ENCODE data around the gene VIPR2. TPM values are rescaled to one million over a fixed set of nuclear protein-coding genes. Genes with fewer than 3 reads are reported as not detected.

Gene VIPR2
- total and polyA plus RNA-seq, 8 donors, result 0.28 to 0.80 (median 0.44) TPM

- H3K27me3 ChIP-seq, result peaks cover 0 to 19% of the 10 kb centered on the region in 2 donors
- no peaks in the 10 kb centered on the region for H3K4me1 ChIP-seq
- peaks cover 0 to 5% of the 10 kb centered on the region in 2 donors for H3K9me3 ChIP-seq
- DNase-seq, result peak in 2 of 4 donors; percentile 30 to 78
- no peak overlapping the region for H3K4me3 ChIP-seq
- intact Hi-C loops (cut with DNase I), result no loop called here
- ATAC-seq, result no peak
- no peak for TF ChIP-seq CTCF (IDR thresholded peaks at IDR 0.05)
- no peak overlapping the region for H3K27ac ChIP-seq
- no peaks in the 10 kb centered on the region for H3K36me3 ChIP-seq
Measured at GRCh38 chr7:159022238-159022993, 122.3 kb downstream of the VIPR2 start.

GRCh38 chr7:159020987-159021386 is 123.7 kb downstream of the VIPR2 start:
- Histone ChIP-seq H3K27ac (no peak overlapping the region), H3K27me3 (peaks cover 0 to 4% of the 10 kb centered on the region in 2 donors), H3K36me3 (no peaks in the 10 kb centered on the region), H3K9me3 (peaks cover 0 to 5% of the 10 kb centered on the region in 2 donors), H3K4me3 (no peak overlapping the region), H3K4me1 (no peaks in the 10 kb centered on the region)
- ATAC-seq (no peak), DNase-seq (no peak)
- intact Hi-C loops (cut with DNase I), result no loop called here
- TF ChIP-seq CTCF (IDR thresholded peaks at IDR 0.05), result no peak

GRCh38 chr7:159019111-159019510 is 125.6 kb downstream of the VIPR2 start:
- Histone ChIP-seq H3K27ac (no peak overlapping the region), H3K36me3 (no peaks in the 10 kb centered on the region), H3K9me3 (peaks cover 0 to 5% of the 10 kb centered on the region in 2 donors), H3K27me3 (no peaks in the 10 kb centered on the region), H3K4me3 (no peak overlapping the region), H3K4me1 (peaks cover 0 to 2% of the 10 kb centered on the region in 2 donors)
- DNase-seq (no peak), ATAC-seq (no peak)
- no peak for TF ChIP-seq CTCF (IDR thresholded peaks at IDR 0.05)
- intact Hi-C loops (cut with DNase I), result no loop called here

- Histone ChIP-seq H3K9me3 (peaks cover 0 to 5% of the 10 kb centered on the region in 2 donors), H3K27ac (no peak overlapping the region), H3K36me3 (no peaks in the 10 kb centered on the region), H3K27me3 (no peaks in the 10 kb centered on the region), H3K4me3 (no peak overlapping the region), H3K4me1 (peaks cover 2 to 4% of the 10 kb centered on the region in 2 donors)
- intact Hi-C loops (cut with DNase I), result no loop called here
- TF ChIP-seq CTCF (IDR thresholded peaks at IDR 0.05), result no peak
- ATAC-seq (no peak), DNase-seq (no peak)
Measured at GRCh38 chr7:159017741-159018140, 126.9 kb downstream of the VIPR2 start.

GRCh38 chr7:159017210-159017609 is 127.5 kb downstream of the VIPR2 start:
- no peaks in the 10 kb centered on the region for H3K36me3 ChIP-seq
- intact Hi-C loops (cut with DNase I), result no loop called here
- H3K4me3 ChIP-seq, result no peak overlapping the region

More at GRCh38 chr7:159017210-159017609, 127.5 kb downstream of the VIPR2 start:
- H3K4me1 ChIP-seq, result peaks cover 5 to 10% of the 10 kb centered on the region in 2 donors
- H3K9me3 ChIP-seq, result peaks cover 0 to 5% of the 10 kb centered on the region in 2 donors
- no peak overlapping the region for H3K27ac ChIP-seq
- H3K27me3 ChIP-seq, result no peaks in the 10 kb centered on the region
- peak in 1 of 4 donors; percentile 55 for DNase-seq
- ATAC-seq, result no peak
- TF ChIP-seq CTCF (IDR thresholded peaks at IDR 0.05), result no peak
